Neural progenitor cell (in vitro differentiated cells): ENCODE data around the gene GPR89B. TPM values are rescaled to one million over a fixed set of nuclear protein-coding genes. Genes with fewer than 3 reads are reported as not detected.
"Not testable (repeated sequence)": the region's sequence is repeated elsewhere in the genome, so short reads cannot be mapped to it uniquely, and the experiment has no call there.

Experiments
- DNase-seq: peaks from one replicate; pipeline ENCODE4 v3.0.0-alpha.2; 2016; ENCODE audit warnings: low spot score
- H2AFZ ChIP-seq: fragments of 200-600 bp; sonication (generic); replicated peaks from 2 replicates; pipeline ENCODE4 v1.6.1; 2016; ENCODE audit warnings: antibody characterized with exemption
- H3F3A ChIP-seq: fragments of 200-600 bp; sonication (generic); 2 replicates; pipeline ENCODE4 v1.6.1; 2016; ENCODE audit warnings: antibody characterized with exemption, low read depth
- H3K27ac ChIP-seq: fragments of 200-600 bp; sonication (generic); 2 replicates; pipeline ENCODE4 v1.5.1; 2016; ENCODE audit warnings: mild to moderate bottlenecking
- H3K27me3 ChIP-seq: fragments of 200-600 bp; sonication (generic); 2 replicates; pipeline ENCODE4 v1.6.1; 2016; ENCODE audit warnings: mild to moderate bottlenecking, moderate library complexity
- H3K36me3 ChIP-seq: fragments of 200-600 bp; sonication (generic); 2 replicates; pipeline ENCODE4 v1.5.1; 2016
- H3K4me1 ChIP-seq: fragments of 200-600 bp; sonication (generic); 2 replicates; pipeline ENCODE4 v1.6.1; 2016; ENCODE audit warnings: mixed run types
- H3K4me2 ChIP-seq: fragments of 200-600 bp; sonication (generic); 2 replicates; pipeline ENCODE4 v1.6.1; 2016
- H3K4me3 ChIP-seq: fragments of 200-600 bp; sonication (generic); 2 replicates; pipeline ENCODE4 v1.5.1; 2016
- H3K79me2 ChIP-seq: fragments of 200-600 bp; sonication (generic); 2 replicates; pipeline ENCODE4 v1.6.1; 2016; ENCODE audit warnings: low read depth
- H3K9ac ChIP-seq: fragments of 200-600 bp; sonication (generic); 2 replicates; pipeline ENCODE4 v1.6.1; 2016
- H3K9me3 ChIP-seq: fragments of 200-600 bp; sonication (generic); 2 replicates; pipeline ENCODE4 v1.5.1; 2016; ENCODE audit warnings: low read depth
- H4K20me1 ChIP-seq: fragments of 200-600 bp; sonication (generic); 2 replicates; pipeline ENCODE4 v1.6.1; 2016; ENCODE audit warnings: low read depth
- H3K27ac Mint-ChIP-seq: 3 replicates; pipeline ENCODE4 v1.8.0; 2021; ENCODE audit warnings: mixed read lengths
- H3K27me3 Mint-ChIP-seq: 2 replicates; pipeline ENCODE4 v1.8.0; 2022; ENCODE audit warnings: low read depth, mild to moderate bottlenecking, inconsistent platforms, moderate library complexity, mixed read lengths; ENCODE audit not compliant: insufficient read depth
- H3K36me3 Mint-ChIP-seq: 3 replicates; pipeline ENCODE4 v1.8.0; 2021; ENCODE audit warnings: mixed read lengths
- H3K4me1 Mint-ChIP-seq: 3 replicates; pipeline ENCODE4 v1.8.0; 2021; ENCODE audit warnings: mixed read lengths
- H3K4me3 Mint-ChIP-seq: 3 replicates; pipeline ENCODE4 v1.8.0; 2021; ENCODE audit warnings: mild to moderate bottlenecking, moderate library complexity, mixed read lengths
- H3K9me3 Mint-ChIP-seq: 3 replicates; pipeline ENCODE4 v1.8.0; 2020; ENCODE audit warnings: mixed read lengths
- EZH2 ChIP-seq: fragments of 200-600 bp; sonication (generic); IDR thresholded peaks from 2 replicates; pipeline ENCODE4 v1.6.1; 2017; ENCODE audit warnings: antibody characterized with exemption, mild to moderate bottlenecking, moderate library complexity
- EZH2phosphoT487 ChIP-seq: fragments of 200-600 bp; sonication (generic); IDR thresholded peaks from 2 replicates; pipeline ENCODE4 v1.6.1; 2017; ENCODE audit warnings: antibody characterized with exemption
- total RNA-seq: library from RNA; depleted of rRNA; stranded (reverse); fragments of >200 nt; gene quantifications from 2 replicates; pipeline ENCODE4 v1.2.3, GENCODE V29; 2015; ENCODE audit warnings: low replicate concordance
- TF ChIP-seq, protein P1 (sequence below): fragments of 200-600 bp; sonication (generic); IDR thresholded peaks from 2 replicates; pipeline ENCODE4 v1.5.1; 2017; ENCODE audit warnings: antibody characterized with exemption, mild to moderate bottlenecking

Gene GPR89B
- total RNA-seq, 1 donor from 2014 or later: 47.9 TPM

DNA sequence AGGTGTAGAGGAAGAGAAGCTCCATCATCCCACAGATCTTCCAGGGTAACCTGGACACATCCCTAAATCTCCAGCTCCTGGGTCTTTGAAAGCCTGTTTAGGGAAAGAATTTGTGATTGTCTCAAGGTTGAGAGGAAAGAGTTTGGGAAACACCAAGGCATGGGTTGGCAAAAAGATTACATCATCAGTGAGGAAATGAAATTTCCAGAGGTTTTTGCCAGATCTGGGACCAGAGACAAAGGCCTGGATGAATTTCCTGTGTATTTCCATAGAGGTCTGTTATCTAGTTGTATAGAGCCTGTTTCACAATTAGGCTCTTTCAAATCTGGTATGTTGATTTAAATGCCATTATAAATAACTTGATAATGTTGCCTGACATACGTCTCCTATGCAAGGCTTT is 82.3 kb downstream of the GPR89B start:
- H3K4me3 ChIP-seq: no peak overlapping the region
- Mint-ChIP-seq H3K9me3 (peaks cover 2% of the 10 kb centered on the region), H3K4me1 (no peaks in the 10 kb centered on the region), H3K27me3 (peaks cover 12% of the 10 kb centered on the region), H3K4me3 (no peak overlapping the region), H3K36me3 (peaks cover 2% of the 10 kb centered on the region), H3K27ac (no peak overlapping the region)
- H3K4me2 ChIP-seq: peak overlapping the region; percentile 65
- no peak overlapping the region for H3K9ac ChIP-seq
- TF ChIP-seq, protein P1, sequence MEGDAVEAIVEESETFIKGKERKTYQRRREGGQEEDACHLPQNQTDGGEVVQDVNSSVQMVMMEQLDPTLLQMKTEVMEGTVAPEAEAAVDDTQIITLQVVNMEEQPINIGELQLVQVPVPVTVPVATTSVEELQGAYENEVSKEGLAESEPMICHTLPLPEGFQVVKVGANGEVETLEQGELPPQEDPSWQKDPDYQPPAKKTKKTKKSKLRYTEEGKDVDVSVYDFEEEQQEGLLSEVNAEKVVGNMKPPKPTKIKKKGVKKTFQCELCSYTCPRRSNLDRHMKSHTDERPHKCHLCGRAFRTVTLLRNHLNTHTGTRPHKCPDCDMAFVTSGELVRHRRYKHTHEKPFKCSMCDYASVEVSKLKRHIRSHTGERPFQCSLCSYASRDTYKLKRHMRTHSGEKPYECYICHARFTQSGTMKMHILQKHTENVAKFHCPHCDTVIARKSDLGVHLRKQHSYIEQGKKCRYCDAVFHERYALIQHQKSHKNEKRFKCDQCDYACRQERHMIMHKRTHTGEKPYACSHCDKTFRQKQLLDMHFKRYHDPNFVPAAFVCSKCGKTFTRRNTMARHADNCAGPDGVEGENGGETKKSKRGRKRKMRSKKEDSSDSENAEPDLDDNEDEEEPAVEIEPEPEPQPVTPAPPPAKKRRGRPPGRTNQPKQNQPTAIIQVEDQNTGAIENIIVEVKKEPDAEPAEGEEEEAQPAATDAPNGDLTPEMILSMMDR: no peak
- TF ChIP-seq EZH2phosphoT487 (no peak), EZH2 (no peak)
- H3K4me1 ChIP-seq: peaks cover 11% of the 10 kb centered on the region
- no peak overlapping the region for H2AFZ ChIP-seq
- H3K36me3 ChIP-seq: no peaks in the 10 kb centered on the region
- peaks cover 39% of the 10 kb centered on the region for H3K27me3 ChIP-seq
- H3K9me3 ChIP-seq: no peaks in the 10 kb centered on the region
- H4K20me1 ChIP-seq: no peaks in the 10 kb centered on the region
- peaks cover 18% of the 10 kb centered on the region for H3F3A ChIP-seq
- no peak for DNase-seq
- no peaks in the 10 kb centered on the region for H3K79me2 ChIP-seq
- no peak overlapping the region for H3K27ac ChIP-seq

DNA sequence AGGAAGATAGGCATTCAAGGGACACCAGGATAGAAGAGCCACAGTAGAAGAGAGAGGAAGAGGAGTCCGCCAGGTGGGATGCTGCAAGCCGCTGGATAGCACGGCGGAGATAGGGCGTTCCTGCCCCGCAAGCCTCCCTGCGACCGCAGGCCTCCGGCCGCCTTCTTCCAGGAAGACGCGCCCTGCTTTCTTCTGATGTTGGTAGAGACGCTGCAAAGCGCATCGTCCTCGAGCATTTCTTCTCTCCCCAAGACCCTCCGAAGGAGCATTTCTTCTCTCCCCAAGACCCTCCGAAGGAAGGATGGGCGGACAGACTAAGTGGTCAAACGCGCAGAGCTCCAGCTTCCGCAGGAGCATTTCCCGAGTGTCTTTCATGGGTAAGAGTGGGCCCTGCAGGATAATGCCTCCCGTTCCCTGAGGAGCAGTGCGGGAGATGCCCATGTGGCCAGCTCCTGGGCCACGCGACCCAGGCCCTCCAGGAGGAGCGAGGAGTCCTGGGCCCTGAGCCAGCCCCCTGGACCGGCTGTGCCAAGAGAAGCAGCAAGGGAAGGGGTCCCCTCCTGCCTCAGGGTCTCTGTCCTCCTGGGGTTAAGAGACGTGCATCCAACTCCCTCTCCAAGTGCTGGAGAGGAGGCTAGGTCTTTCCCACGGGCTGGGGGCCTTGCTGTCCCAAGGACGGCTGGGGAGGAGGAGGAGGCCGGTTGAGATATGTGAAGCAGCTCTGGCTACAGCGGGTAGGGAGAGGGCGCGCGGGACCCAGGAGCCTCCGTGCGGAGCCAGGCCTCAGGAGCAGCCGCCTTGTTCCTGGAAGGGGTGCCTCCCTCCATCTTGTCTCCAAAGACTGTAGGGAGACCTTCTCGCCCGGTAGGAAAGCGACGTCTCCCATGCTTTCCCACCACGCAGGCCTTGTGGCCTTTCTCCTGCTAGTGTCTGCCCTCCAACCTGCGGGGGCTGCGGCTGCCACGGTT is 85.2 kb downstream of the GPR89B start:
- not testable (repeated sequence) for H3K4me3 Mint-ChIP-seq, H3K36me3 ChIP-seq, H2AFZ ChIP-seq, H3K36me3 Mint-ChIP-seq, H3K9ac ChIP-seq, H3K79me2 ChIP-seq, H3K4me1 Mint-ChIP-seq, H3K27ac ChIP-seq, DNase-seq, H3K27ac Mint-ChIP-seq, H3K9me3 ChIP-seq, H4K20me1 ChIP-seq, H3K9me3 Mint-ChIP-seq
- peaks cover 18% of the 10 kb centered on the region for H3F3A ChIP-seq
- peaks cover 11% of the 10 kb centered on the region for H3K4me1 ChIP-seq
- H3K4me3 ChIP-seq: peak overlapping the region; percentile 22
- peak overlapping the region; percentile 76 for H3K4me2 ChIP-seq
- H3K27me3 ChIP-seq: peaks cover 43% of the 10 kb centered on the region
- H3K27me3 Mint-ChIP-seq: peaks cover 12% of the 10 kb centered on the region

DNA sequence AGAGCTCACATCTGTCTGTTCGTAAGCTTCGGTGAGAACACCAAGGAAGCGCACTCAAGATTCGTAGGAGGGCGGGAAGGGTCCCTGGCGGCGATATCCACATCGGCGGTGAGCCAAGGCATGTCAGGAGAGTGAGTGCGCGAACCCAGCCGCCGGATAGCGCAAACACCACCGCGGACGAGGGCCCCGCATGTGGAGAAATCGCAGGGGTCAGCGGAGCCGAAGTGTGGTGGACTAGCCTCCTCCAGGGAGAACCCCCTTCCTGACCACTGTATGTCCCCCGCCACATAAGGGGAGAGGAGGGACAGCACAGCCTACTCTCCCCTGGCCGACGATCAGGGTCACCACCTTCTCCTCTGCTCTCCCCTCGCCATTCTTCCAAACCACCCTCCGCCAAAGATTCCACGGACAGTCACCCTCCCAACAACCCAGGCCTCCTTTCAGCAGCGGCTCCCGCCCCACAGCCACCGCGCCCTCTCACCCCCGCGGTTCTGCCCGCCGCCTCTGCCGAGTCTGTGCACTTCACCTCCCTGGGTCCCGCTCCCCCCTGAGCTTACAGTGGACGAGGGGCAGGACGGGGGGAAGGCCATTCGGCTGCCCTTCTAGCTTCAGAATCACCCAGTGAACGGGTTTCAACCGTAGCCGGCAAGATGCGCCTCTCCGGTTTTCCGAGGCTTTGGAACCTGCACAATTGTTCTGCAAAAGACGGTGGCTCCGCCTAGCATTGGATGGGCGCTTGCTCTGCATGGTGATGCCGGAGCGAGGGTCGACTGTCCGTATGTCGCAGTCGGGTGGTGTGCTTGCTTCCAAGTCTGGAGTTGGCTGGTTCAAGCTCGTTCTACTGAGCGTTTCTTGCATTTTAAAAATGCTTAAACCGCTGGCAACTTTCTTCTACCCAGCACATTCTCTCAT is 86.3 kb downstream of the GPR89B start:
- not testable (repeated sequence) for H3K9ac ChIP-seq, H3K4me1 Mint-ChIP-seq, H3K27ac ChIP-seq, H3K9me3 Mint-ChIP-seq, H3K27ac Mint-ChIP-seq, H3K36me3 ChIP-seq, DNase-seq, H3K9me3 ChIP-seq, H3K79me2 ChIP-seq, H3K36me3 Mint-ChIP-seq, H4K20me1 ChIP-seq
- TF ChIP-seq EZH2: peak; percentile 54
- peaks cover 12% of the 10 kb centered on the region for H3K27me3 Mint-ChIP-seq
- Histone ChIP-seq H3K4me3 (peak overlapping the region; percentile 47), H3K4me2 (peak overlapping the region; percentile 76), H3K27me3 (peaks cover 43% of the 10 kb centered on the region), H3F3A (peaks cover 18% of the 10 kb centered on the region), H2AFZ (peak overlapping the region; percentile 34), H3K4me1 (peaks cover 11% of the 10 kb centered on the region)
- peak overlapping the region; percentile 75 for H3K4me3 Mint-ChIP-seq

DNA sequence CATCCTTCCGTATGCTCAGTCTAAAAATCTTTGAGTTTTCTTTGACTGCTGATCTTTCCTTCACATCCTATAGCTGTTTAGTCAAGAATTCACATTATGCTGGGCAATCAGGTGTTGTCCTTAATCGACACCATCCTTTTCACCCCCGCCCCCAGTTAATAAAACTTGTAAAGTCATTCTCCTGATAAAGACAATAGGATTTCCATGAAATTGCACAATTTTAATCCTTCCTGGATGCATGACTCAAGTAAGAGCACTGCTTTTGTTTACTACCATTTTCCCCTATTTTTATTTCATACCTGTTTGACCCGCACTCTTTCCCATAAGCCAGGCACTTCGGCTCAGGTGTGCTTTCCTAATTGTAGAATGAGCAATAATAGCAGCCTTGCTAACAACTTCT is 96.7 kb downstream of the GPR89B start:
- not testable (repeated sequence) for H3K9me3 Mint-ChIP-seq, H3K79me2 ChIP-seq, H3K27ac ChIP-seq, H3F3A ChIP-seq, H3K9me3 ChIP-seq, H3K36me3 ChIP-seq, H3K27me3 ChIP-seq, DNase-seq, H3K4me1 ChIP-seq, H3K9ac ChIP-seq, H3K4me3 ChIP-seq, H3K27ac Mint-ChIP-seq, H3K4me2 ChIP-seq, H3K36me3 Mint-ChIP-seq, H3K4me3 Mint-ChIP-seq, H3K4me1 Mint-ChIP-seq, H3K27me3 Mint-ChIP-seq, H4K20me1 ChIP-seq, H2AFZ ChIP-seq

DNA sequence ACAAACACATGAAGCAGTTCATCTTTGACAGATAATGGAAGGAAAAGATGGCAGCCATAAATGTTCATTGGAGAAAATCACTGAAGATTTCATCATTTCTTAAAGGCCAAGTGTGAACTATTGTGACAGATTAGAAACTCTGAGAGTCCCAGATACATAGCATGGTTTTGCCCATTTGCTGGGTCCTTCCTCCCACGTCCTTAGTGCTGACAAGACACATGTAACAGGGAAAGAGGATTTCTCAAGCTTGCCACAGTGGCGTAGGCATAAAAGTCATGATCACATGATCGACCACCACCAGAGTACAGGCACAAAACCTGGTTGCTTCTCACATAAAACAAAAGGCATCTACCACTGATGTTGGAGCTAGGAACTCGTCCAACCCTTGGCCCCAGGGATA is 98.8 kb downstream of the GPR89B start:
- H3K9me3 ChIP-seq, H3K27ac Mint-ChIP-seq, H3K4me1 Mint-ChIP-seq, H3K36me3 ChIP-seq, H3K27me3 Mint-ChIP-seq, H3K27ac ChIP-seq, H3K79me2 ChIP-seq, H3K4me1 ChIP-seq, H3K27me3 ChIP-seq, H3K9ac ChIP-seq, H3K4me2 ChIP-seq, H3K36me3 Mint-ChIP-seq, H4K20me1 ChIP-seq, H3K4me3 ChIP-seq, H3F3A ChIP-seq, H3K4me3 Mint-ChIP-seq, DNase-seq, H2AFZ ChIP-seq, H3K9me3 Mint-ChIP-seq: not testable (repeated sequence)

DNA sequence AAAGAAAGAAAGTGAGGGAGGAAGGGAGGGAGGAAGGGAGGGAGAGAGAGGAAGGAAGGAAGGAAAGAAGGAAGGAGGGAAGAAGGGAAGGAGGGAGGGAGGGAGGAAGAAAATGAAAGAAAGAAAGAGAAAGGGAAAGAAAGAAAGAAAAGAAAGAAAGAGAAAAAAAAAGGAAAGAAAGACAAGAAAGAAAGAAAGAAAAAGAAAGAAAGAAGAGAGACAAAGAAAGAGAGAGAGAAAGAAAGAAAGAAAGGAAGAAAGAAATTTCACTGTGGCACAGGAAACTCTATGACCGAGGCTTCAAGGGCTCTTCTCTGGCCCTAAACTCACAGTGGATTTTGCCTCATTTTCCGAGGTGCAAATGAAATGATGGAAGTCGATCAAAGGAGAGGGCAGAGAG is 104.0 kb downstream of the GPR89B start:
- not testable (repeated sequence) for H3K4me3 Mint-ChIP-seq

More for the DNA sequence above, 104.0 kb downstream of the GPR89B start:
- H3K4me1 ChIP-seq, DNase-seq, H3K27ac Mint-ChIP-seq, H4K20me1 ChIP-seq, H3K9ac ChIP-seq, H3K4me1 Mint-ChIP-seq, H3K4me2 ChIP-seq, H3K27ac ChIP-seq, H3K36me3 ChIP-seq, H3K9me3 Mint-ChIP-seq, H3F3A ChIP-seq, H3K36me3 Mint-ChIP-seq, H3K9me3 ChIP-seq, H3K79me2 ChIP-seq, H2AFZ ChIP-seq, H3K27me3 Mint-ChIP-seq, H3K4me3 ChIP-seq: not testable (repeated sequence)
- H3K27me3 ChIP-seq: peaks cover 15% of the 10 kb centered on the region
